IPS-11a (cell line): ENCODE results near the gene ATP13A1.
"Not testable (repeated sequence)": the region's sequence is repeated elsewhere in the genome, so short reads cannot be mapped to it uniquely, and the experiment has no call there.

Experiments
- H3K4me3 ChIP-seq: one replicate; pipeline ENCODE4 v1.5.1; 2013; ENCODE audit warnings: low read depth, low read length, control low read depth

ATP13A1 gene

GRCh38 chr19:19663256-19664120, at the start of gene ATP13A1:
TSS of gene ATP13A1 (minus strand) at chr19:19663676. CDS start at chr19:19663666, 10 bp downstream.
- peak within 1 kb of the TSS; percentile 98 for H3K4me3 ChIP-seq

- no peak overlapping the region for H3K4me3 ChIP-seq
Measured at GRCh38 chr19:19711934-19712828, 48.7 kb upstream of the ATP13A1 start.

GRCh38 chr19:19711306-19711933, 47.9 kb upstream of the ATP13A1 start:
- no peak overlapping the region for H3K4me3 ChIP-seq

- H3K4me3 ChIP-seq, result no peak overlapping the region
Measured at GRCh38 chr19:19710506-19710905, 47.0 kb upstream of the ATP13A1 start.

- H3K4me3 ChIP-seq, result no peak overlapping the region
Measured at GRCh38 chr19:19704836-19705235, 41.4 kb upstream of the ATP13A1 start.

- not testable (repeated sequence) for H3K4me3 ChIP-seq
Measured at GRCh38 chr19:19700493-19700892, 37.0 kb upstream of the ATP13A1 start.

GRCh38 chr19:19697589-19697988, 34.1 kb upstream of the ATP13A1 start:
- H3K4me3 ChIP-seq, result no peak overlapping the region

- H3K4me3 ChIP-seq, result no peak overlapping the region
Measured at GRCh38 chr19:19696386-19696785, 32.9 kb upstream of the ATP13A1 start.

GRCh38 chr19:19691683-19692082, 28.2 kb upstream of the ATP13A1 start:
- no peak overlapping the region for H3K4me3 ChIP-seq

- H3K4me3 ChIP-seq, result not testable (repeated sequence)
Measured at GRCh38 chr19:19689023-19689422, 25.5 kb upstream of the ATP13A1 start.

GRCh38 chr19:19687090-19687489, 23.6 kb upstream of the ATP13A1 start:
- no peak overlapping the region for H3K4me3 ChIP-seq

- H3K4me3 ChIP-seq, result no peak overlapping the region
Measured at GRCh38 chr19:19686580-19686979, 23.1 kb upstream of the ATP13A1 start.

- H3K4me3 ChIP-seq, result not testable (repeated sequence)
Measured at GRCh38 chr19:19686119-19686518, 22.6 kb upstream of the ATP13A1 start.

- H3K4me3 ChIP-seq, result no peak overlapping the region
Measured at GRCh38 chr19:19679176-19680073, 15.9 kb upstream of the ATP13A1 start.

- H3K4me3 ChIP-seq, result no peak overlapping the region
Measured at GRCh38 chr19:19677579-19677978, 14.1 kb upstream of the ATP13A1 start.

- no peak overlapping the region for H3K4me3 ChIP-seq
Measured at GRCh38 chr19:19674315-19674714, 10.8 kb upstream of the ATP13A1 start.

- H3K4me3 ChIP-seq, result no peak overlapping the region
Measured at GRCh38 chr19:19672816-19673215, 9.3 kb upstream of the ATP13A1 start.

- peak overlapping the region; percentile 76 for H3K4me3 ChIP-seq
Measured at GRCh38 chr19:19670070-19670551, 6.6 kb upstream of the ATP13A1 start.

GRCh38 chr19:19668230-19669012, 4.9 kb upstream of the ATP13A1 start, which contains the start of gene ZNF101:
TSS of gene ZNF101 (plus strand) at chr19:19668839. CDS start at chr19:19668964, 125 bp downstream.
- H3K4me3 ChIP-seq, result peak within 1 kb of the TSS; percentile 76
